ENCODE measurements around the gene PPIL4. TPM values are rescaled to one million over a fixed set of nuclear protein-coding genes. Genes with fewer than 3 reads are reported as not detected.

PPIL4 gene
- total RNA-seq, 1 experiment from 2014 or later: 27.7 TPM

GRCh38 chr6:149551920-149552319 lies 6.1 kb upstream of the PPIL4 start:
- CTCF ChIA-PET: interaction anchor here (0.7 to 1.2 kb wide), 2 partner anchors 9 to 519 kb away, joined by 3 to 6 read pairs; no protein-coding TSS in a partner anchor
- Mint-ChIP-seq H3K4me1 (no peaks in the 10 kb centered on the region; the same call in 1 of the 2 replicates), H3K9me3 (no peaks in the 10 kb centered on the region), H3K4me3 (no peak overlapping the region), H3K27ac (no peak overlapping the region), H3K27me3 (ENCODE audit: low read depth) (peaks cover 54% of the 10 kb centered on the region), H3K36me3 (no peaks in the 10 kb centered on the region)
- TF ChIP-seq E2F4 (CRISPR knock-in tag; IDR thresholded peaks at IDR 0.05; ENCODE audit: borderline replicate concordance, low read depth) (no peak), ATF1 (CRISPR knock-in tag; IDR thresholded peaks at IDR 0.05) (no peak), ARID4B (CRISPR knock-in tag; IDR thresholded peaks at IDR 0.05; ENCODE audit: borderline replicate concordance) (no peak), FOXP4 (CRISPR knock-in tag; IDR thresholded peaks at IDR 0.05) (no peak), STAT6 (CRISPR knock-in tag; conservative IDR thresholded peaks at IDR 0.05; ENCODE audit: low read depth) (no peak), IRF1 (CRISPR knock-in tag; IDR thresholded peaks at IDR 0.05) (no peak), ERG (CRISPR knock-in tag; IDR thresholded peaks at IDR 0.05) (no peak), USF1 (CRISPR knock-in tag; IDR thresholded peaks at IDR 0.05) (no peak), SMAD3 (CRISPR knock-in tag; IDR thresholded peaks at IDR 0.05; ENCODE audit: borderline replicate concordance) (no peak), NFYB (CRISPR knock-in tag; conservative IDR thresholded peaks at IDR 0.05; ENCODE audit: low read depth) (no peak), ZNF512 (CRISPR knock-in tag; IDR thresholded peaks at IDR 0.05; ENCODE audit: borderline replicate concordance) (no peak), CDX4 (CRISPR knock-in tag; IDR thresholded peaks at IDR 0.05; ENCODE audit: borderline replicate concordance) (no peak), ZNF281 (CRISPR knock-in tag; IDR thresholded peaks at IDR 0.05) (no peak)
- no peak for DNase-seq (ENCODE audit: low spot score)
- ATAC-seq: no peak
- POLR2A ChIA-PET: no interaction called here

All from WTC11 (cell line).